SU-DHL-6 (cell line): ENCODE data around the gene GUCY1B1.

Source experiments
- EZH2phosphoT487 ChIP-seq: fragments of 200-600 bp; sonication (generic), shearing (Covaris generic); conservative IDR thresholded peaks from 2 replicates; pipeline ENCODE4 v1.6.1; 2018; ENCODE audit warnings: mild to moderate bottlenecking, antibody characterized with exemption, low read length, moderate library complexity, mixed read lengths
- TF ChIP-seq, protein P1 (sequence below): fragments of 200-600 bp; sonication (generic); IDR thresholded peaks from one replicate; pipeline ENCODE4 v1.5.1; 2017; ENCODE audit warnings: antibody characterized with exemption, mild to moderate bottlenecking, low read length, moderate library complexity; ENCODE audit not compliant: insufficient read depth, poor library complexity, severe bottlenecking

DNA sequence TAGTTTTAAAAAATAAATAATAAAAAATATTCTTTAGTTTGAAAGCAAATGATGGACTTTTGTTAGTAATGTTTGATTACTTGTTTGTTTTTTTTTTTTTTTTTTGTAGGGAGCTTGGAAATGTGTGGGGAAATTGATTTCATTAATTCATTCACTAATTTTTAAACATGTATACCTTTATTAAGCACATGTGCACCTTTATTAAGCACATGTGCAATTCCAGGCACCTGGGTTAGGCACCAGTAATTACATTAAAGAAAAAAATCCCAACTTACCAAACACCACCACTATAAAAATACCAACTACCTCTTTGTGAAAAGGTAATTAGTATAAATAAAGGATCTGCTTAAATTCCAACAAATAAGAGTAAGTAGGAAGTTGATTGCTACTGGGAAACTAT is 9.5 kb downstream of the GUCY1B1 start:
- TF ChIP-seq, protein P1, sequence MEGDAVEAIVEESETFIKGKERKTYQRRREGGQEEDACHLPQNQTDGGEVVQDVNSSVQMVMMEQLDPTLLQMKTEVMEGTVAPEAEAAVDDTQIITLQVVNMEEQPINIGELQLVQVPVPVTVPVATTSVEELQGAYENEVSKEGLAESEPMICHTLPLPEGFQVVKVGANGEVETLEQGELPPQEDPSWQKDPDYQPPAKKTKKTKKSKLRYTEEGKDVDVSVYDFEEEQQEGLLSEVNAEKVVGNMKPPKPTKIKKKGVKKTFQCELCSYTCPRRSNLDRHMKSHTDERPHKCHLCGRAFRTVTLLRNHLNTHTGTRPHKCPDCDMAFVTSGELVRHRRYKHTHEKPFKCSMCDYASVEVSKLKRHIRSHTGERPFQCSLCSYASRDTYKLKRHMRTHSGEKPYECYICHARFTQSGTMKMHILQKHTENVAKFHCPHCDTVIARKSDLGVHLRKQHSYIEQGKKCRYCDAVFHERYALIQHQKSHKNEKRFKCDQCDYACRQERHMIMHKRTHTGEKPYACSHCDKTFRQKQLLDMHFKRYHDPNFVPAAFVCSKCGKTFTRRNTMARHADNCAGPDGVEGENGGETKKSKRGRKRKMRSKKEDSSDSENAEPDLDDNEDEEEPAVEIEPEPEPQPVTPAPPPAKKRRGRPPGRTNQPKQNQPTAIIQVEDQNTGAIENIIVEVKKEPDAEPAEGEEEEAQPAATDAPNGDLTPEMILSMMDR: no peak
- no peak for TF ChIP-seq EZH2phosphoT487
